IPS-15b (cell line): ENCODE measurements around the gene EGF.
"Not testable (repeated sequence)": the region's sequence is repeated elsewhere in the genome, so short reads cannot be mapped to it uniquely, and the experiment has no call there.

ENCODE experiments used
- H3K27me3 ChIP-seq: one replicate; pipeline ENCODE4 v1.6.1; 2013; ENCODE audit warnings: low read length; ENCODE audit not compliant: control insufficient read depth, insufficient read depth
- H3K36me3 ChIP-seq: one replicate; pipeline ENCODE4 v1.6.1; 2013; ENCODE audit warnings: low read length; ENCODE audit not compliant: control insufficient read depth, insufficient read depth
- H3K4me1 ChIP-seq: one replicate; pipeline ENCODE4 v1.6.1; 2013; ENCODE audit warnings: mild to moderate bottlenecking, low read length; ENCODE audit not compliant: control insufficient read depth, insufficient read depth
- H3K4me3 ChIP-seq: one replicate; pipeline ENCODE4 v1.5.1; 2013; ENCODE audit warnings: low read depth, low read length
- H3K9ac ChIP-seq: one replicate; pipeline ENCODE4 v1.6.1; 2013; ENCODE audit warnings: low read depth, mild to moderate bottlenecking, low read length
- H3K9me3 ChIP-seq: one replicate; pipeline ENCODE4 v1.6.1; 2013; ENCODE audit warnings: mild to moderate bottlenecking, low read length; ENCODE audit not compliant: control insufficient read depth, insufficient read depth

Gene EGF

GRCh38 chr4:110025056-110025455 is 112.4 kb downstream of the EGF start:
- no peak overlapping the region for H3K4me3 ChIP-seq
- H3K27me3 ChIP-seq = no peaks in the 10 kb centered on the region
- peaks cover 10% of the 10 kb centered on the region for H3K4me1 ChIP-seq
- H3K9me3 ChIP-seq = no peaks in the 10 kb centered on the region
- H3K36me3 ChIP-seq = no peaks in the 10 kb centered on the region
- no peak overlapping the region for H3K9ac ChIP-seq

DNA sequence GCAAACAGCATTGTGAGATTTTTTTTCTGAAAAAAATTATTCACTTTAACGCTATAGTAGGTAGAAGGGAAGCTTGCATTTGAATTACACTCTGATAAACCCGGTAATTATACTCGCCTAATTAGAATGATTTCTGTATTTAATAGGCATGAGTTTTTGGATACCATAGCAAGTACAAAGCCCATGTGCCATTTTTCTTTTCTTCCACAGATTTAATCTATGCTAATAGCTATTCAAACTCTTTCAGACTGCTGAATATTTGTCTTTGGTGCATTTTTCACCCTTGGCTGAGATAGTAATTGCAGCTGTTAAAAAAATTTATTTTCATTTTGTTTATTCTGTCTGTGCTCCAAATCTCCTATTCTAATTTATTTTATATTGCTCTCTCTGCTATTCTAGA is 113.0 kb downstream of the EGF start:
- no peaks in the 10 kb centered on the region for H3K27me3 ChIP-seq
- no peak overlapping the region for H3K9ac ChIP-seq
- H3K4me1 ChIP-seq = peaks cover 7% of the 10 kb centered on the region
- H3K9me3 ChIP-seq = no peaks in the 10 kb centered on the region
- H3K36me3 ChIP-seq = no peaks in the 10 kb centered on the region
- no peak overlapping the region for H3K4me3 ChIP-seq

DNA sequence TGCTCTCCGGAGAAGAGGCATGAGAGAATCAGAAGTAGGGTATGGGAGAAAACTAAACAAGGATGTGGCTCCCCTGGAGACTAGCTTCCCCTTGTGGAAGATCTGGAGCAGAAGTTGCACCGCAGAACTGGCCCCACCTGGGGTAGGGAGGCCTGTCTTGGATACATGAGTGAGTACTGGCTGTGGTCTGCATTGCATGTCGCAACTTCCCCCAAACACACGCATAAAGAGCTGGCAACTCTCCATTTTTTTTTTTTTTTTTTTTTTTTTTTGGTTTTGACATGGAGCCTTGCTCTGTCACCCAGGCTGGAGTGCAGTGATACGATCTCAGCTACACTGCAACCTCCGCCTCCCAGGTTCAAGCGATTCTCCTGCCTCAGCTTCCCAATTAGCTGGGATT is 119.9 kb downstream of the EGF start:
- Histone ChIP-seq H3K27me3 (no peaks in the 10 kb centered on the region), H3K4me3 (no peak overlapping the region), H3K9ac (no peak overlapping the region), H3K9me3 (no peaks in the 10 kb centered on the region), H3K36me3 (no peaks in the 10 kb centered on the region), H3K4me1 (peaks cover 3% of the 10 kb centered on the region)

DNA sequence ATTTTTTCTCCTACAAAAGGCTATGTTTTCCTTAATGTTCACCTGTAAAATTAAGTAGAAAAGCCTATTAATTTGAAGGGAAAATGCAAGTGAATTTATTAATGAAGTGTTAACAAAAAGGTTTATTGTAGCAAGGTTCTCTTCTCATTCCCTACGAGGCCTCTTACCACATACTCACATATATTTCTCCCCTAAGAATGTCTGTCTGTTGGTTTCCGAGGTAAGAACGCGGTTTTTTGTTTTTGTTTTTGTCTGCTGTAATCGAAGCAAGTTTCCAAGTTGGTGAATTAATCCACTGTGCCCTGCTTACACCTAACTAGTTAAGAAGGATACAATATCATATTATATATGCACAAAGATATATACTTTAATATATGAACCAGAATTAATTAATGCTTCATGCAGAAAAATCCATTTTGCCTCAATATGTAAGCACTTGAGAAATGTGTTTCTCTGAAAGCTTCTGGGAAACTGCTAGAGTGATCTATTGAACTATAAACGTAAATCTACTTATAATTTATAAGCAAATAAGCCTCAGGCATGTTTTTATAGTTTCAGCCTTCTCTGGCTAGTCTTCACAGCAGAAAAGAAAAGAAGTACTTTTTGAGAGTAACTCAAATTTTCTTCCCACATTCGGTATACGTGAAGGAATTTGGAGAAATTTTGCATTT is 120.8 kb downstream of the EGF start:
- Histone ChIP-seq H3K4me3 (no peak overlapping the region), H3K9me3 (no peaks in the 10 kb centered on the region), H3K36me3 (no peaks in the 10 kb centered on the region), H3K27me3 (no peaks in the 10 kb centered on the region), H3K4me1 (peaks cover 3% of the 10 kb centered on the region), H3K9ac (no peak overlapping the region)

DNA sequence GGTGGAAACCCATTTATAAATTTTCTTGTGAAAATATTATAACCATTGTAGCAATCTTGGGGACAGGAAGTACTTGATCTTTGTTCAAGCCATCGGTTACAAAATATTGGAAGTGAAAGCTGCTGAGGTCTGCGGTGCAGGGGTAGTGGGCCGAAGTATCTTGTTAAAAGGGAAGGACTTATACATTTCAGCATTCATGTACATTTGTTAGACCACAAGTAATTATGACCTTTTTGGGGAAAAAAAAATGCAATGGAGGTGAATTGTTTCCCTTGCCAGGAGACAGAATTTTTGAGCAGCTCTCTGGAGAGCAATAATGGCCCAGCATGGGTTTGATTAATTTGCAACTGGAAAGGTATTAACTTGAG is 121.3 kb downstream of the EGF start:
- Histone ChIP-seq H3K36me3 (no peaks in the 10 kb centered on the region), H3K9ac (no peak overlapping the region), H3K4me3 (no peak overlapping the region), H3K4me1 (peaks cover 3% of the 10 kb centered on the region), H3K9me3 (no peaks in the 10 kb centered on the region), H3K27me3 (no peaks in the 10 kb centered on the region)

DNA sequence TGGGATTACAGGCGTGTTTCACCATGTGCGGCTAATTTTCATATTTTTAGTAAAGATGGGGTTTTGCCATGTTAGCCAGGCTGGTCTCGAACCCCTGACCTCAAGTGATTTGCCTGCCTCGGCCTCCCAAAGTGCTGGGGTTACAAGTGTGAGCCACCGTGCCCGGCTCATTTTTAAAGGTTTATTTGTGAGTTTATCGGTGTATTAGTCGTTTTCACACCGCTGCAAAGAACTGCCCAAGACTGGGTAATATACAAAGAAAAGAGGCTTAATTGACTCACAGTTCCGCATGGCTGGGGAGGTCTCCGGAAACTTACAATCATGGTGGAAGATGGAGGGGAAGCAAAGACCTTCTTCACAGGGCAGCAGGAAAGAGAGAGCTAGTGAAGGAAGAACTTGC is 126.5 kb downstream of the EGF start:
- not testable (repeated sequence) for H3K9ac ChIP-seq, H3K36me3 ChIP-seq, H3K9me3 ChIP-seq, H3K4me3 ChIP-seq, H3K4me1 ChIP-seq, H3K27me3 ChIP-seq

GRCh38 chr4:110041735-110042134 is 129.1 kb downstream of the EGF start:
- Histone ChIP-seq H3K9me3 (no peaks in the 10 kb centered on the region), H3K4me1 (no peaks in the 10 kb centered on the region), H3K36me3 (no peaks in the 10 kb centered on the region), H3K27me3 (no peaks in the 10 kb centered on the region), H3K9ac (no peak overlapping the region), H3K4me3 (no peak overlapping the region)

DNA sequence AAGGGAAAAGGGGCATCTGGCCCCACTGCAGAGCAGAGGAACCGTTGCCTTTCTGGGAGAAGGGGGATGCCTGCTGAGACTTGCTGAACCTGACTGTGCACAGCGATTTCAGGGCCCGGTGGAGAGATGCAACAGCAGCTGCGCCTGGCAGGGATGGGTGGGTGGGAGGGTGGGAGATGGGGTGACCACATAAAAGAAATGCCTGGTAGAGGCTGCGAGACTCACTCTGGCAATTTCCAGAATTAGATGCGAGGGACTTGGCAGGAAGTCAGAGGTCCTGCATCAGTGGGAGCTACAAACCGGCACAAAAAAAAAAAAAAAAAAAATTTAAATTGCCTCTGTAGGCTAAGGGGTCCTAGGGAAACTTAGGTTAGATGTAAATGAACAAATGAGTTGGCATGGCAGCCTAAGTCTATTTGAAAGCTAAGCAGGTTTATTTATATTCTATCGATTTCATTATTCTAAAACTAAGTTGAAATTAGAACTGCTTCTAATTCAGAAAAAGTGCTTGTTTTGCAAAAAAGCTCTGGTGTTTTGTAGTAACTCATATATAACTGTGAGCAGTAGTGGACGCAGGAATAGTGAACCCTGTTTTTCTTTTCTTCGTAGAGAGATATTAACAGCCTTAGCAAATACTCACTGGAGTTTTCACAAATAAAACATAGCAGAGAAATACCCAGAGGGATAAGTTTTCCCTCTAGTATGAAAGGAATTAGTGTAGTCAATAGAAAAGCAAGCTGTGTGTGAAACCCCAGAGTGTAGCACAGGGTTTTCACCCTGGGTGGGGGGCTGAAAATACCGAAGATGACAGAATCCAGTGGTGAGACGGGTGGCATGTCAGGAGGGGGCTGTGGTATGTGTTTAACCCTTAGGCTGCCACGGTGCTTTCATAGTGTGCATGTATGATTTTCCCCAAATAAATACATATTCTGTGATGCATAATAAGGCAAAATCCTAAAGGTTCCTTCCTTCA is 130.1 kb downstream of the EGF start:
- Histone ChIP-seq H3K9ac (no peak overlapping the region), H3K27me3 (no peaks in the 10 kb centered on the region), H3K4me1 (no peaks in the 10 kb centered on the region), H3K9me3 (no peaks in the 10 kb centered on the region), H3K36me3 (no peaks in the 10 kb centered on the region), H3K4me3 (no peak overlapping the region)

- peaks cover 6% of the 10 kb centered on the region for H3K36me3 ChIP-seq
- H3K4me3 ChIP-seq = no peak overlapping the region
- no peaks in the 10 kb centered on the region for H3K4me1 ChIP-seq
- H3K9ac ChIP-seq = no peak overlapping the region
- H3K27me3 ChIP-seq = no peaks in the 10 kb centered on the region
- H3K9me3 ChIP-seq = no peaks in the 10 kb centered on the region
These were observed 133.9 kb downstream of the EGF start for GRCh38 chr4:110046588-110047049.

DNA sequence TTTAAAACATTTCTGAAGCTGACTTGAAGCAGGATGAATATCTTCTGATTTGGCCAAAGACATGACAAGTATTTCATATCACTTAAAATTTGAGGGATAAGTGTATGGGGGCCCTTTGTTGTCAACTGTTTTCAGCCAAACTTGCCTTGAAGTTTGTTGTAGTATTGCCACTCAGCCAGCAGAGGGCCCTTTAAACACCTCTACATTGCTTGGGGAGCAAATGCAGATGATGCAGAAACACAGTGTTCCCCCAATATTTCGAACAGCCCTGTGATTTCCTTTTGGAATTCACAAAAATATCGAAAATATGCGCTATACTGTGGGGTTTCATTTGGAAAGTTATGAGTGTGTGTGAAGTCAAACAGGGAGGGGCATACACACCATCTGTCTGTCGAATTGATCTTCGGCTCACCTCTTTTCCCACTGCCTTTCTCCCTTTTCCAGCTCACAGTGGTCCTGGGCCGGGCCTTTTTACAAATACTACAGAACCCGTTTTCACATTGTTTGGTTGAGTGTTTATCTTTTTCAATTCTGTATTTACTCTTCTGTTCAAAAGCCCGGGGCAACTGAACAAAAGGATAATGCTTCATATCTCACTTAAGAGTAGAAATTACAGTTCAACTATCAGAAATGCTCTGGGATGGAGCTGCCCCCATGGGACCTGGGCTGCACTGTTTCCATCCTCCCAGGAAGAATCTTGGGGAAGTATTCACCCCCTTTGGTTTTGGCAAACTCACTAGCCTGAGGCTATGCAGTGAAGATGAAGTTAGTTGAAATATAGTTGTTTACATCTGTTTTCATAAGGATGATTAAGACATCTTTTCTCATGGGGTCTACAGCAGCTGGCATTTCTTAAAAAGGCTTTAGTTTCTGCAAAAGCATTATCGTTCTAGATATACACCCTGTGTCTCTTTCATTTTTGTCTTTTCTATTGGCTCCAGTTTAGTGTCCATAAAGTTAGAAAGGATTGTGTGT is 137.6 kb downstream of the EGF start:
- no peaks in the 10 kb centered on the region for H3K9me3 ChIP-seq
- H3K4me3 ChIP-seq = no peak overlapping the region
- no peak overlapping the region for H3K9ac ChIP-seq
- peaks cover 9% of the 10 kb centered on the region for H3K36me3 ChIP-seq
- H3K4me1 ChIP-seq = no peaks in the 10 kb centered on the region
- H3K27me3 ChIP-seq = no peaks in the 10 kb centered on the region

- Histone ChIP-seq H3K4me3 (no peak overlapping the region), H3K27me3 (no peaks in the 10 kb centered on the region), H3K9ac (no peak overlapping the region), H3K4me1 (no peaks in the 10 kb centered on the region), H3K36me3 (peaks cover 9% of the 10 kb centered on the region), H3K9me3 (no peaks in the 10 kb centered on the region)
These were observed 142.6 kb downstream of the EGF start for GRCh38 chr4:110055158-110055768.
